ENCODE measurements around the gene RAPGEF4.
A peak's percentile ranks its signal among the peaks of the same experiment; 100 is the strongest.

The RAPGEF4 gene

GRCh38 chr2:172914341-172915008, 178.8 kb downstream of the RAPGEF4 start:
- no peak for DNase-seq

GRCh38 chr2:172917716-172918115, 182.1 kb downstream of the RAPGEF4 start:
- DNase-seq = no peak

- no peak for DNase-seq
These were observed 184.1 kb downstream of the RAPGEF4 start for GRCh38 chr2:172919732-172920131.

GRCh38 chr2:172921532-172922236, 186.0 kb downstream of the RAPGEF4 start:
- no peak for DNase-seq

GRCh38 chr2:172922306-172922705, 186.7 kb downstream of the RAPGEF4 start:
- DNase-seq = no peak

- DNase-seq = no peak
These were observed 187.2 kb downstream of the RAPGEF4 start for GRCh38 chr2:172922815-172923214.

GRCh38 chr2:172924097-172924660, 188.5 kb downstream of the RAPGEF4 start:
- no peak for DNase-seq

- no peak for DNase-seq
These were observed 190.0 kb downstream of the RAPGEF4 start for GRCh38 chr2:172925600-172925999.

- DNase-seq = no peak
These were observed 191.4 kb downstream of the RAPGEF4 start for GRCh38 chr2:172926785-172927640.

- DNase-seq = no peak
These were observed 192.2 kb downstream of the RAPGEF4 start for GRCh38 chr2:172927641-172928357.

- DNase-seq = no peak
These were observed 193.1 kb downstream of the RAPGEF4 start for GRCh38 chr2:172928756-172929155.

- DNase-seq = no peak
These were observed 194.0 kb downstream of the RAPGEF4 start for GRCh38 chr2:172929644-172930043.

- no peak for DNase-seq
These were observed 195.2 kb downstream of the RAPGEF4 start for GRCh38 chr2:172930871-172931255.

- DNase-seq = no peak
These were observed 195.7 kb downstream of the RAPGEF4 start for GRCh38 chr2:172931256-172931894.

- DNase-seq = peak; percentile 79
These were observed 196.4 kb downstream of the RAPGEF4 start for GRCh38 chr2:172931918-172932520.

- no peak for DNase-seq
These were observed 202.5 kb downstream of the RAPGEF4 start for GRCh38 chr2:172937884-172938712.

- DNase-seq = no peak
These were observed 203.2 kb downstream of the RAPGEF4 start for GRCh38 chr2:172938713-172939375.

- no peak for DNase-seq
These were observed 207.9 kb downstream of the RAPGEF4 start for GRCh38 chr2:172943539-172943938.

GRCh38 chr2:172944022-172944793, 208.6 kb downstream of the RAPGEF4 start:
- DNase-seq = no peak
